HepG2 (cell line): ENCODE measurements around the gene PRR30. TPM values are rescaled to one million over a fixed set of nuclear protein-coding genes. Genes with fewer than 3 reads are reported as not detected.
A peak's percentile ranks its signal among the peaks of the same experiment; 100 is the strongest.

Experiments used
- AHDC1 ChIP-seq: sonication (generic); formaldehyde crosslinking; IDR thresholded peaks from 2 replicates; pipeline ENCODE4 v1.5.1; 2020; ENCODE audit warnings: mild to moderate bottlenecking, missing genetic modification reagents, borderline replicate concordance
- ARID4A ChIP-seq: sonication (generic); formaldehyde crosslinking; IDR thresholded peaks from 2 replicates; pipeline ENCODE4 v1.5.0; 2020; ENCODE audit warnings: mild to moderate bottlenecking, missing genetic modification reagents, borderline replicate concordance
- DR1 ChIP-seq: sonication (generic); formaldehyde crosslinking; IDR thresholded peaks from 2 replicates; pipeline ENCODE4 v1.8.0; 2021; ENCODE audit warnings: mild to moderate bottlenecking, missing genetic modification reagents, inconsistent platforms
- DRAP1 ChIP-seq: IDR thresholded peaks from 2 replicates; pipeline ENCODE4 v1.6.1; 2016; ENCODE audit warnings: missing genetic modification reagents, missing compliant biosample characterization
- JUN ChIP-seq: sonication (generic); formaldehyde crosslinking; IDR thresholded peaks from 2 replicates; pipeline ENCODE4 v1.4.0; 2020; ENCODE audit warnings: mild to moderate bottlenecking, missing genetic modification reagents
- NBN ChIP-seq: fragments of 450-650 bp; conservative IDR thresholded peaks from 2 replicates; pipeline ENCODE4 v1.6.1; 2017
- NRL ChIP-seq: sonication (generic); formaldehyde crosslinking; IDR thresholded peaks from 2 replicates; pipeline ENCODE4 v1.5.0; 2020; ENCODE audit warnings: missing genetic modification reagents, mild to moderate bottlenecking, moderate library complexity, borderline replicate concordance
- PHF20 ChIP-seq: sonication (generic); formaldehyde crosslinking; IDR thresholded peaks from 2 replicates; pipeline ENCODE4 v1.5.0; 2020; ENCODE audit warnings: mild to moderate bottlenecking, missing genetic modification reagents
- RBAK ChIP-seq: sonication (generic); formaldehyde crosslinking; IDR thresholded peaks from 2 replicates; pipeline ENCODE4 v1.5.1; 2020; ENCODE audit warnings: mild to moderate bottlenecking, missing genetic modification reagents
- ZFP36 ChIP-seq: fragments of 150-350 bp; IDR thresholded peaks from 2 replicates; pipeline ENCODE4 v1.6.1; 2018; ENCODE audit warnings: borderline replicate concordance, low read length, low read depth; ENCODE audit not compliant: partially characterized antibody
- ZNF615 ChIP-seq: sonication (generic); formaldehyde crosslinking; IDR thresholded peaks from 2 replicates; pipeline ENCODE4 v1.5.0; 2020; ENCODE audit warnings: mild to moderate bottlenecking, missing genetic modification reagents, borderline replicate concordance
- ZNF746 ChIP-seq: sonication (generic); formaldehyde crosslinking; IDR thresholded peaks from 2 replicates; pipeline ENCODE4 v1.8.0; 2022; ENCODE audit warnings: mild to moderate bottlenecking, missing genetic modification reagents
- polyA plus RNA-seq, 8 experiments: library from polyadenylated mRNA; depleted of rRNA in 3 of 8; stranded (reverse) in 7 of 8; unstranded in 1 of 8; fragments of >200 nt; fragmentation: Illumina TruSeq in 4 of 8; extraction: Trizol in 4 of 8; gene quantifications; 2 replicates each; pipeline versions ENCODE4 v1.2.1 to v1.2.3, GENCODE V29; 2011 to 2016; ENCODE audit warnings: low read depth in 4 of 8, missing spikeins in 1 of 8, mixed read lengths in 1 of 8; ENCODE audit not compliant: insufficient read depth in 1 of 8
- total RNA-seq, 5 experiments: library from RNA; depleted of rRNA; stranded (reverse); fragments of >200 nt; fragmentation: Illumina TruSeq; extraction: Trizol; gene quantifications; 2 replicates each; pipeline ENCODE4 v1.2.3, GENCODE V29; 2016; ENCODE audit warnings: low read depth in 1 of 5
- TF ChIP-seq, protein P1 (sequence below): sonication (generic); formaldehyde crosslinking; IDR thresholded peaks from 2 replicates; pipeline ENCODE4 v1.8.0; 2022; ENCODE audit warnings: mild to moderate bottlenecking, missing genetic modification reagents, moderate library complexity
- TF ChIP-seq, protein P2 (sequence below): sonication (generic); formaldehyde crosslinking; IDR thresholded peaks from 2 replicates; pipeline ENCODE4 v1.9.0; 2021; ENCODE audit warnings: missing genetic modification reagents, borderline replicate concordance

PRR30 gene
- total and polyA plus RNA-seq, 2 of the 13 experiments (the other 11 are each of a cell fraction or from before 2014, with no cell fraction given): not detected

DNA sequence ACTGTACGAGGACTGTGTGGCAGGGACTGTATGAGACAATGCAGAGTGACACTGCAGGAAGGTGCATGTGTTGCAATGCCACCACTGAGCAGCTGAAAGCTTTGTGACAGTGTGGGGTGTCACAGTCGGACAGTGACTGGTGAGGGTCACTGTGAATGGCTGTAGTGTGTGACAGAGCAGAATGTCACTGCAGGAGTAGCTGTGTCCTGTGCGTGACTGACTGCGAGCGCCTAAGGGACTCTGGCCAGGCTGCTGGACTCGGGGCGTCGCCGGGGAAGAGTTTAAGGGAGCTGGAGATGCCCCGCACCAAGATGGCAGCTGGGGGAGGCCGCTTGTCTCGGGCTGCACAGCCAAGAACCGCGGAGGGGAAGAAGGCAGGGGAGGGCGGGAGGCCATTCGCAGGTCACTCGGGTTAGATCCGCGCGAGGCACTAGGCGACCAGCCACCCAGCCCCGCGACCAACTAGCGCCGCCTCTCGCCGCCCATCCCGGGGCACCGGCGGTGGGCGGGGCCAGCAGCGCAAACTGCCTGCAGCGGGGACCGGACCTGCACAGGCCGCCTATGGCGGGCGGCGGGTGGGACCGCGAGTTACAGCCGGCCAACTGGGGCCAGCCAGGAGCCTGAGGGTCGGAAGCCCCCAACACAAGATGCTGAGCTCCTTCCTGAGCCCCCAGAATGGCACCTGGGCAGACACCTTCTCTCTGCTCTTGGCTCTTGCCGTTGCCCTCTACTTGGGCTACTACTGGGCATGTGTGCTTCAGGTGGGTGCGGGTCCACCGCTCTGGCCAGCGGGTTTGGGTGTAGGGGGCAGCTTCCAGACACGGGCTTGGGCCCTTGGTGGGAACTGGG lies 15.7 kb downstream of the PRR30 start, which contains the start of gene ABHD1 (continued):
- TF ChIP-seq AHDC1 (CRISPR knock-in tag): no peak
- TF ChIP-seq ZNF615 (CRISPR knock-in tag): no peak
- peak; percentile 51; the same call in 1 of the 2 replicates for TF ChIP-seq DRAP1
- no peak for TF ChIP-seq RBAK (CRISPR knock-in tag)
- TF ChIP-seq NBN: no peak
- TF ChIP-seq ZFP36: no peak
- no peak; the same call in 1 of the 2 replicates for TF ChIP-seq ZNF746
- no peak for TF ChIP-seq DR1
- TF ChIP-seq NRL (CRISPR knock-in tag): peak; percentile 73; the same call in 1 of the 2 replicates
- TF ChIP-seq, protein P1, sequence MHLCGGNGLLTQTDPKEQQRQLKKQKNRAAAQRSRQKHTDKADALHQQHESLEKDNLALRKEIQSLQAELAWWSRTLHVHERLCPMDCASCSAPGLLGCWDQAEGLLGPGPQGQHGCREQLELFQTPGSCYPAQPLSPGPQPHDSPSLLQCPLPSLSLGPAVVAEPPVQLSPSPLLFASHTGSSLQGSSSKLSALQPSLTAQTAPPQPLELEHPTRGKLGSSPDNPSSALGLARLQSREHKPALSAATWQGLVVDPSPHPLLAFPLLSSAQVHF (CRISPR knock-in tag): no peak
- TF ChIP-seq, protein P2, sequence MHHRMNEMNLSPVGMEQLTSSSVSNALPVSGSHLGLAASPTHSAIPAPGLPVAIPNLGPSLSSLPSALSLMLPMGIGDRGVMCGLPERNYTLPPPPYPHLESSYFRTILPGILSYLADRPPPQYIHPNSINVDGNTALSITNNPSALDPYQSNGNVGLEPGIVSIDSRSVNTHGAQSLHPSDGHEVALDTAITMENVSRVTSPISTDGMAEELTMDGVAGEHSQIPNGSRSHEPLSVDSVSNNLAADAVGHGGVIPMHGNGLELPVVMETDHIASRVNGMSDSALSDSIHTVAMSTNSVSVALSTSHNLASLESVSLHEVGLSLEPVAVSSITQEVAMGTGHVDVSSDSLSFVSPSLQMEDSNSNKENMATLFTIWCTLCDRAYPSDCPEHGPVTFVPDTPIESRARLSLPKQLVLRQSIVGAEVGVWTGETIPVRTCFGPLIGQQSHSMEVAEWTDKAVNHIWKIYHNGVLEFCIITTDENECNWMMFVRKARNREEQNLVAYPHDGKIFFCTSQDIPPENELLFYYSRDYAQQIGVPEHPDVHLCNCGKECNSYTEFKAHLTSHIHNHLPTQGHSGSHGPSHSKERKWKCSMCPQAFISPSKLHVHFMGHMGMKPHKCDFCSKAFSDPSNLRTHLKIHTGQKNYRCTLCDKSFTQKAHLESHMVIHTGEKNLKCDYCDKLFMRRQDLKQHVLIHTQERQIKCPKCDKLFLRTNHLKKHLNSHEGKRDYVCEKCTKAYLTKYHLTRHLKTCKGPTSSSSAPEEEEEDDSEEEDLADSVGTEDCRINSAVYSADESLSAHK (CRISPR knock-in tag): no peak
- peak; percentile 48; the same call in 1 of the 2 replicates for TF ChIP-seq PHF20 (CRISPR knock-in tag)
- peak; percentile 72 for TF ChIP-seq ARID4A (CRISPR knock-in tag)
- no peak; the same call in 1 of the 2 replicates for TF ChIP-seq JUN
